ENCODE measurements around the gene ALLC.

Gene ALLC

GRCh38 chr2:3751251-3751650, 93.3 kb downstream of the ALLC start:
- DNase-seq (ENCODE audit: low read depth) = no peak

DNA sequence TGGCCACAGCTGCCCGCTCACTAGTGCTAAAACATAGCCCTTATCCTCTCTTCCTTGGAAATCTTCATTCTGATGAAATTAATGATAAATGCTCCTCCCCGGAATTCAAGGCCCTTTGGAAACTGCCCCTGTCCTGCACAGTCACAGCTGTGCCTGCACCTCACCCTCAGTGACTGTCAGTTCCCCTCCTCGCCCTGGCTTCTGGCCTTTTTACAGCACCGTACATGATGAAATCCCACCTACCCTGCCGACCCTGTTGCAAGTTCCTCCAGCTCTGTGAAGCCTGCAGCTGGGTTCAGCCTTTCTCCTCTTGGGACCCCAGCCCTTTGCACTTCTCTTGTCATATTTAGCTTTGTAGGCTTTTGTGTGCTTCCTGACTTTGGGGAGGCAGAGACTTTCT, 93.8 kb downstream of the ALLC start:
- no peak for DNase-seq (ENCODE audit: low read depth)

All from iris pigment epithelial cell (primary cell).